GM12878 (cell line): ENCODE data around the gene IFT122. TPM values are rescaled to one million over a fixed set of nuclear protein-coding genes. Genes with fewer than 3 reads are reported as not detected.
A peak's percentile ranks its signal among the peaks of the same experiment; 100 is the strongest.

Source experiments
- ATF3 ChIP-seq: IDR thresholded peaks from 2 replicates; pipeline ENCODE4 v1.6.1; 2011; ENCODE audit warnings: low read depth, mild to moderate bottlenecking, low read length, moderate library complexity, borderline replicate concordance; ENCODE audit errors: extremely low read depth
- BCL3 ChIP-seq: IDR thresholded peaks from 2 replicates; pipeline ENCODE4 v1.6.1; 2011; ENCODE audit warnings: borderline replicate concordance, low read depth, mild to moderate bottlenecking, moderate library complexity, low read length; ENCODE audit not compliant: insufficient read depth, poor library complexity, severe bottlenecking
- BHLHE40 ChIP-seq, 2 experiments: fragments of 450-650 bp in 1 of 2; IDR thresholded peaks; 2 replicates each; pipeline ENCODE4 v1.6.1; 2011 to 2017; ENCODE audit warnings: low read depth in 2 of 2, borderline replicate concordance in 1 of 2, improper control_type of control experiment in 1 of 2, low read length in 1 of 2, mild to moderate bottlenecking in 1 of 2
- BMI1 ChIP-seq: fragments of 450-650 bp; IDR thresholded peaks from 2 replicates; pipeline ENCODE4 v1.6.1; 2016; ENCODE audit warnings: mild to moderate bottlenecking, moderate library complexity, borderline replicate concordance
- CHD1 ChIP-seq: IDR thresholded peaks from 2 replicates; pipeline ENCODE4 v1.6.1; 2012; ENCODE audit warnings: low read depth, low read length, improper control_type of control experiment
- DPF2 ChIP-seq: fragments of 450-650 bp; IDR thresholded peaks from 2 replicates; pipeline ENCODE4 v1.6.1; 2017; ENCODE audit warnings: mild to moderate bottlenecking
- EZH2 ChIP-seq: IDR thresholded peaks from 2 replicates; pipeline ENCODE4 v1.6.1; 2012; ENCODE audit warnings: low read depth, mild to moderate bottlenecking, control low read depth, inconsistent platforms, low read length, borderline replicate concordance; ENCODE audit not compliant: control insufficient read depth
- FOXM1 ChIP-seq: IDR thresholded peaks from 2 replicates; pipeline ENCODE4 v1.6.1; 2012; ENCODE audit warnings: low read depth, mild to moderate bottlenecking, inconsistent platforms, low read length, moderate library complexity
- IKZF1 ChIP-seq: fragments of 450-650 bp; conservative IDR thresholded peaks from 2 replicates; pipeline ENCODE4 v1.6.1; 2017; ENCODE audit warnings: antibody characterized with exemption, mild to moderate bottlenecking
- IRF4 ChIP-seq: IDR thresholded peaks from 2 replicates; pipeline ENCODE4 v1.6.1; 2011; ENCODE audit warnings: low read depth, low read length
- MEF2A ChIP-seq: IDR thresholded peaks from 2 replicates; pipeline ENCODE4 v1.6.1; 2011; ENCODE audit warnings: low read depth, mild to moderate bottlenecking, low read length, moderate library complexity; ENCODE audit not compliant: insufficient read depth
- MTA3 ChIP-seq: IDR thresholded peaks from 2 replicates; pipeline ENCODE4 v1.6.1; 2012; ENCODE audit warnings: low read length, inconsistent platforms, borderline replicate concordance
- NFYB ChIP-seq: IDR thresholded peaks from 2 replicates; pipeline ENCODE4 v1.6.1; 2011; ENCODE audit warnings: low read depth, mild to moderate bottlenecking, low read length, improper control_type of control experiment, moderate library complexity; ENCODE audit not compliant: insufficient read depth
- POLR2A ChIP-seq: IDR thresholded peaks from 2 replicates; pipeline ENCODE4 v1.6.1; 2011; ENCODE audit warnings: low read depth, mild to moderate bottlenecking, low read length
- POLR2AphosphoS5 ChIP-seq: IDR thresholded peaks from 2 replicates; pipeline ENCODE4 v1.6.1; 2011; ENCODE audit warnings: mild to moderate bottlenecking, low read length, inconsistent platforms
- RAD51 ChIP-seq: fragments of 450-650 bp; IDR thresholded peaks from 2 replicates; pipeline ENCODE4 v1.6.1; 2016; ENCODE audit warnings: moderate library complexity, mild to moderate bottlenecking, inconsistent platforms
- SIX5 ChIP-seq: IDR thresholded peaks from 2 replicates; pipeline ENCODE4 v1.6.1; 2011; ENCODE audit warnings: mild to moderate bottlenecking, low read depth, low read length, moderate library complexity; ENCODE audit not compliant: severe bottlenecking
- SPI1 ChIP-seq: IDR thresholded peaks from 2 replicates; pipeline ENCODE4 v1.6.1; 2011; ENCODE audit warnings: low read depth, mild to moderate bottlenecking, low read length, moderate library complexity, borderline replicate concordance; ENCODE audit not compliant: insufficient read depth
- STAT3 ChIP-seq: IDR thresholded peaks from 2 replicates; pipeline ENCODE4 v1.6.1; 2011; ENCODE audit warnings: low read depth, low read length, improper control_type of control experiment
- YBX1 ChIP-seq: fragments of 450-650 bp; IDR thresholded peaks from 2 replicates; pipeline ENCODE4 v1.6.1; 2016; ENCODE audit warnings: antibody characterized with exemption
- ZNF207 ChIP-seq: fragments of 450-650 bp; IDR thresholded peaks from 2 replicates; pipeline ENCODE4 v1.6.1; 2014; ENCODE audit warnings: antibody characterized with exemption, mild to moderate bottlenecking, borderline replicate concordance
- polyA plus RNA-seq, 11 experiments: library from polyadenylated mRNA; depleted of rRNA in 4 of 11; unstranded in 6 of 11; stranded (reverse) in 5 of 11; fragments of >200 nt; fragmentation: Nextera tagmentation in 4 of 11; fragmentation: Illumina TruSeq in 1 of 11; extraction: Ambion mirVana in 4 of 11; extraction: Trizol in 1 of 11; gene quantifications; 1 replicate in 1 of 11; 2 replicates in 10 of 11; pipeline versions ENCODE4 v1.2.1 to v1.2.3, GENCODE V29; 2011 to 2016; ENCODE audit warnings: inconsistent platforms in 2 of 11, missing spikeins in 2 of 11, low read depth in 1 of 11
- total RNA-seq, 4 experiments: library from RNA; depleted of rRNA in 3 of 4; stranded (reverse); fragments of >200 nt in 3 of 4; fragmentation: Illumina TruSeq in 1 of 4; extraction: Trizol in 1 of 4; gene quantifications; 2 replicates each; pipeline versions ENCODE4 v1.2.1 to v1.2.3, GENCODE V29; 2013 to 2021
- TF ChIP-seq, protein P1 (sequence below): fragments of 450-650 bp; IDR thresholded peaks from 2 replicates; pipeline ENCODE4 v1.6.1; 2017; ENCODE audit warnings: mild to moderate bottlenecking, moderate library complexity
- TF ChIP-seq, protein P2 (sequence below): IDR thresholded peaks from 2 replicates; pipeline ENCODE4 v1.6.1; 2012; ENCODE audit warnings: low read depth, low read length, improper control_type of control experiment

The IFT122 gene
- total and polyA plus RNA-seq, 10 of the 15 experiments (the other 5 are each of a cell fraction or from before 2014, with no cell fraction given): 1.8 to 19.2 (median 8.4) TPM

- TF ChIP-seq, protein P1, sequence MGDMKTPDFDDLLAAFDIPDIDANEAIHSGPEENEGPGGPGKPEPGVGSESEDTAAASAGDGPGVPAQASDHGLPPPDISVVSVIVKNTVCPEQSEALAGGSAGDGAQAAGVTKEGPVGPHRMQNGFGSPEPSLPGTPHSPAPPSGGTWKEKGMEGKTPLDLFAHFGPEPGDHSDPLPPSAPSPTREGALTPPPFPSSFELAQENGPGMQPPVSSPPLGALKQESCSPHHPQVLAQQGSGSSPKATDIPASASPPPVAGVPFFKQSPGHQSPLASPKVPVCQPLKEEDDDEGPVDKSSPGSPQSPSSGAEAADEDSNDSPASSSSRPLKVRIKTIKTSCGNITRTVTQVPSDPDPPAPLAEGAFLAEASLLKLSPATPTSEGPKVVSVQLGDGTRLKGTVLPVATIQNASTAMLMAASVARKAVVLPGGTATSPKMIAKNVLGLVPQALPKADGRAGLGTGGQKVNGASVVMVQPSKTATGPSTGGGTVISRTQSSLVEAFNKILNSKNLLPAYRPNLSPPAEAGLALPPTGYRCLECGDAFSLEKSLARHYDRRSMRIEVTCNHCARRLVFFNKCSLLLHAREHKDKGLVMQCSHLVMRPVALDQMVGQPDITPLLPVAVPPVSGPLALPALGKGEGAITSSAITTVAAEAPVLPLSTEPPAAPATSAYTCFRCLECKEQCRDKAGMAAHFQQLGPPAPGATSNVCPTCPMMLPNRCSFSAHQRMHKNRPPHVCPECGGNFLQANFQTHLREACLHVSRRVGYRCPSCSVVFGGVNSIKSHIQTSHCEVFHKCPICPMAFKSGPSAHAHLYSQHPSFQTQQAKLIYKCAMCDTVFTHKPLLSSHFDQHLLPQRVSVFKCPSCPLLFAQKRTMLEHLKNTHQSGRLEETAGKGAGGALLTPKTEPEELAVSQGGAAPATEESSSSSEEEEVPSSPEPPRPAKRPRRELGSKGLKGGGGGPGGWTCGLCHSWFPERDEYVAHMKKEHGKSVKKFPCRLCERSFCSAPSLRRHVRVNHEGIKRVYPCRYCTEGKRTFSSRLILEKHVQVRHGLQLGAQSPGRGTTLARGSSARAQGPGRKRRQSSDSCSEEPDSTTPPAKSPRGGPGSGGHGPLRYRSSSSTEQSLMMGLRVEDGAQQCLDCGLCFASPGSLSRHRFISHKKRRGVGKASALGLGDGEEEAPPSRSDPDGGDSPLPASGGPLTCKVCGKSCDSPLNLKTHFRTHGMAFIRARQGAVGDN: no peak
- TF ChIP-seq SIX5 (peak; percentile 19), BCL3 (peak; percentile 11), IKZF1 (no peak; the same call in 1 of the 2 replicates), STAT3 (no peak), DPF2 (no peak), NFYB (peak; percentile 93), MEF2A (no peak), POLR2AphosphoS5 (peak; percentile 47; the same call in 1 of the 2 replicates), ZNF207 (no peak), CHD1 (no peak), POLR2A (peak; percentile 78), YBX1 (no peak), MTA3 (0 out of 2 replicates have a peak, but pooled peaks have one; percentile 17), IRF4 (no peak), BMI1 (peak; percentile 90), RAD51 (peak; percentile 87), BHLHE40 (IDR thresholded peaks at IDR 0.05; ENCODE audit: borderline replicate concordance in 1 of 2, low read depth in 2 of 2, low read length in 1 of 2) (peak in 1 of 2 experiments; percentile 51; a peak in 2 of 4 replicates), EZH2 (no peak), ATF3 (peak; percentile 55; the same call in 1 of the 2 replicates), SPI1 (no peak), FOXM1 (0 out of 2 replicates have a peak, but pooled peaks have one; percentile 26)
- TF ChIP-seq, protein P2, sequence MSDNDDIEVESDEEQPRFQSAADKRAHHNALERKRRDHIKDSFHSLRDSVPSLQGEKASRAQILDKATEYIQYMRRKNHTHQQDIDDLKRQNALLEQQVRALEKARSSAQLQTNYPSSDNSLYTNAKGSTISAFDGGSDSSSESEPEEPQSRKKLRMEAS: no peak
These were observed 11.5 kb upstream of the IFT122 start, which contains the start of gene EFCAB12 (continued) for GRCh38 chr3:129428376-129429079.
